LNCaP clone FGC (cell line): ENCODE results near the gene DYRK3.

Experiments
- DNase-seq: peaks from one replicate; pipeline ENCODE4 v3.0.0-alpha.2; 2011; ENCODE audit warnings: low read depth
- H3K4me3 ChIP-seq: 2 replicates; pipeline ENCODE4 v1.5.1; 2011; ENCODE audit warnings: mild to moderate bottlenecking, low read depth, low read length, control low read depth
- CTCF ChIP-seq: IDR thresholded peaks from 2 replicates; pipeline ENCODE4 v1.5.1; 2012; ENCODE audit warnings: mild to moderate bottlenecking; ENCODE audit not compliant: control insufficient read depth, insufficient read depth; ENCODE audit errors: extremely low read depth

DYRK3 gene

GRCh38 chr1:206661161-206661820 is 26.0 kb downstream of the DYRK3 start:
- no peak overlapping the region for H3K4me3 ChIP-seq
- DNase-seq = no peak
- TF ChIP-seq CTCF = no peak

- TF ChIP-seq CTCF = no peak
- no peak for DNase-seq
- no peak overlapping the region for H3K4me3 ChIP-seq
Measured at GRCh38 chr1:206662396-206663092, 27.2 kb downstream of the DYRK3 start.

- DNase-seq = no peak
- H3K4me3 ChIP-seq = no peak overlapping the region
- TF ChIP-seq CTCF = no peak
Measured at GRCh38 chr1:206663362-206663761, 28.0 kb downstream of the DYRK3 start.

GRCh38 chr1:206663832-206664652 is 28.7 kb downstream of the DYRK3 start:
- no peak for DNase-seq
- no peak overlapping the region for H3K4me3 ChIP-seq
- peak; percentile 63 for TF ChIP-seq CTCF

GRCh38 chr1:206664740-206665139 is 29.4 kb downstream of the DYRK3 start:
- DNase-seq = no peak
- no peak overlapping the region for H3K4me3 ChIP-seq
- TF ChIP-seq CTCF = no peak

DNA sequence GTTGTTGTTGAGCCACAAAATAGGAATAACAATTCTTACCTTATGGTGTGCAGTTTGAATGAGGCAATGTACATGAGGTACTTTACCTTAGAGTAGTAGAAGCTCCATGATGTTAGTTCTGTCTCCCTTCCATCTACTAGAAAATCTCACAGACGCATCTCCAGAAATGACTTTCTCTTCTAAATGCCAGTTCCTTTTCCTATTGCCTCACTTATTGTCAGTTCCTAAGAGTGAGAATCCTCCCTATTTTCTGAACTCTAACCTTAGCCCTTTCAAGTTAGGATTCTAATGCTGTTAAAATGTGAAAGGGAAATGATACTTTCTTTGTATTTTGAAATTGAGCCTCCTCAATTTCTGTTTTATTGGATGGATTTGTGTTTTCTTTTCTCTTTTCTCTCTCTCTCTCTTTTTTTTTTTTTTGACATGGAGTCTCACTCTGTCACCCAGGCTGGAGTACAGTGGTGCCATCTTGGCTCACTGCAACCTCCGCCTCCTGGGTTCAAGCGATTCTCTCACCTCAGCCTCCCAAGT is 30.8 kb downstream of the DYRK3 start:
- H3K4me3 ChIP-seq = no peak overlapping the region
- TF ChIP-seq CTCF = no peak
- DNase-seq = no peak
